Measurements from ENCODE around the gene ZBTB40.

The ZBTB40 gene

GRCh38 chr1:22567994-22568393, 116.3 kb downstream of the ZBTB40 start:
- no peak for TF ChIP-seq REST (IDR thresholded peaks at IDR 0.05; ENCODE audit: insufficient read depth in 1 of 2, low read depth in 2 of 2, low read length in 2 of 2)
- no peak for TF ChIP-seq FOXP2 (optimal IDR thresholded peaks at IDR 0.05; ENCODE audit: borderline replicate concordance, extremely low read depth, extremely low read length, insufficient read depth)
- TF ChIP-seq SIN3A (IDR thresholded peaks at IDR 0.05; ENCODE audit: borderline replicate concordance, insufficient read depth, low read length) = no peak
- no peak for TF ChIP-seq POLR2AphosphoS5 (IDR thresholded peaks at IDR 0.05; ENCODE audit: low read depth, low read length)
- no peak for TF ChIP-seq TAF1 (IDR thresholded peaks at IDR 0.05; ENCODE audit: borderline replicate concordance, insufficient read depth, low read length)

GRCh38 chr1:22569269-22569668, 117.6 kb downstream of the ZBTB40 start:
- TF ChIP-seq REST (IDR thresholded peaks at IDR 0.05; ENCODE audit: insufficient read depth in 1 of 2, low read depth in 2 of 2, low read length in 2 of 2) (no peak), SIN3A (IDR thresholded peaks at IDR 0.05; ENCODE audit: borderline replicate concordance, insufficient read depth, low read length) (no peak), FOXP2 (optimal IDR thresholded peaks at IDR 0.05; ENCODE audit: borderline replicate concordance, extremely low read depth, extremely low read length, insufficient read depth) (no peak), TAF1 (IDR thresholded peaks at IDR 0.05; ENCODE audit: borderline replicate concordance, insufficient read depth, low read length) (no peak), POLR2AphosphoS5 (IDR thresholded peaks at IDR 0.05; ENCODE audit: low read depth, low read length) (no peak)

- no peak for TF ChIP-seq SIN3A (IDR thresholded peaks at IDR 0.05; ENCODE audit: borderline replicate concordance, insufficient read depth, low read length)
- TF ChIP-seq REST (IDR thresholded peaks at IDR 0.05; ENCODE audit: insufficient read depth in 1 of 2, low read depth in 2 of 2, low read length in 2 of 2) = no peak
- TF ChIP-seq FOXP2 (optimal IDR thresholded peaks at IDR 0.05; ENCODE audit: borderline replicate concordance, extremely low read depth, extremely low read length, insufficient read depth) = no peak
- TF ChIP-seq POLR2AphosphoS5 (IDR thresholded peaks at IDR 0.05; ENCODE audit: low read depth, low read length) = no peak
- no peak for TF ChIP-seq TAF1 (IDR thresholded peaks at IDR 0.05; ENCODE audit: borderline replicate concordance, insufficient read depth, low read length)
These were observed 118.7 kb downstream of the ZBTB40 start for GRCh38 chr1:22570140-22570909.

- no peak for TF ChIP-seq SIN3A (IDR thresholded peaks at IDR 0.05; ENCODE audit: borderline replicate concordance, insufficient read depth, low read length)
- no peak for TF ChIP-seq REST (IDR thresholded peaks at IDR 0.05; ENCODE audit: insufficient read depth in 1 of 2, low read depth in 2 of 2, low read length in 2 of 2)
- no peak for TF ChIP-seq FOXP2 (optimal IDR thresholded peaks at IDR 0.05; ENCODE audit: borderline replicate concordance, extremely low read depth, extremely low read length, insufficient read depth)
- TF ChIP-seq TAF1 (IDR thresholded peaks at IDR 0.05; ENCODE audit: borderline replicate concordance, insufficient read depth, low read length) = no peak
- no peak for TF ChIP-seq POLR2AphosphoS5 (IDR thresholded peaks at IDR 0.05; ENCODE audit: low read depth, low read length)
These were observed 121.2 kb downstream of the ZBTB40 start for GRCh38 chr1:22572818-22573217.

Measured in PFSK-1 (cell line).